Astrocyte of the cerebellum (primary cell): ENCODE data around the gene TOM1L1.

Experiments used
- DNase-seq: peaks from one replicate; pipeline ENCODE4 v3.0.0-alpha.2; 2011; ENCODE audit warnings: low read depth
- H3K4me3 ChIP-seq: 2 replicates; pipeline ENCODE4 v1.5.1; 2011; ENCODE audit warnings: mild to moderate bottlenecking, low read depth, low read length, moderate library complexity
- CTCF ChIP-seq: IDR thresholded peaks from 2 replicates; pipeline ENCODE4 v1.5.1; 2012; ENCODE audit warnings: low read length, low read depth, moderate library complexity, mild to moderate bottlenecking; ENCODE audit errors: missing control alignments
- in situ Hi-C: cut with HindIII; loops from 2 replicates; pipeline ENCODE4 v1.10.0; 2017; ENCODE audit warnings: low sequenced_read_pairs

The TOM1L1 gene

GRCh38 chr17:54920819-54921218 lies 20.2 kb downstream of the TOM1L1 start:
- no peak for TF ChIP-seq CTCF

GRCh38 chr17:54924405-54924804 lies 23.8 kb downstream of the TOM1L1 start:
- H3K4me3 ChIP-seq, result no peak overlapping the region
- no peak for DNase-seq
- TF ChIP-seq CTCF, result no peak
- in situ Hi-C loops, result no loop called here

More at GRCh38 chr17:54920819-54921218, 20.2 kb downstream of the TOM1L1 start:
- H3K4me3 ChIP-seq, result no peak overlapping the region
- no peak for DNase-seq
- in situ Hi-C loops, result no loop called here

GRCh38 chr17:54927525-54927924 lies 26.9 kb downstream of the TOM1L1 start:
- TF ChIP-seq CTCF, result no peak
- in situ Hi-C loops, result no loop called here
- no peak overlapping the region for H3K4me3 ChIP-seq
- DNase-seq, result no peak

GRCh38 chr17:54932711-54933110 lies 32.1 kb downstream of the TOM1L1 start:
- DNase-seq, result peak; percentile 9
- in situ Hi-C loops, result no loop called here

GRCh38 chr17:54933921-54934320 lies 33.3 kb downstream of the TOM1L1 start:
- in situ Hi-C loops, result no loop called here
- no peak for TF ChIP-seq CTCF
- DNase-seq, result no peak
- H3K4me3 ChIP-seq, result no peak overlapping the region

More at GRCh38 chr17:54932711-54933110, 32.1 kb downstream of the TOM1L1 start:
- TF ChIP-seq CTCF, result no peak
- no peak overlapping the region for H3K4me3 ChIP-seq

GRCh38 chr17:54935471-54935870 lies 34.8 kb downstream of the TOM1L1 start:
- DNase-seq, result no peak
- in situ Hi-C loops, result no loop called here
- no peak overlapping the region for H3K4me3 ChIP-seq
- TF ChIP-seq CTCF, result no peak

- DNase-seq, result no peak
- in situ Hi-C loops, result no loop called here
- H3K4me3 ChIP-seq, result no peak overlapping the region
- TF ChIP-seq CTCF, result no peak
Measured at GRCh38 chr17:54937018-54937417, 36.4 kb downstream of the TOM1L1 start.
